Hindlimb muscle (tissue), 1 donor: ENCODE data around the gene RNGTT. TPM values are rescaled to one million over a fixed set of nuclear protein-coding genes. Genes with fewer than 3 reads are reported as not detected.

ENCODE experiments used
- polyA plus RNA-seq: library from polyadenylated mRNA; unstranded; fragments of 120-200 nt; gene quantifications from one replicate; pipeline ENCODE4 v1.2.1, GENCODE V29; 2013; ENCODE audit not compliant: insufficient read length

The RNGTT gene
- polyA plus RNA-seq, 1 donor: 10.5 TPM

Other genes with a start within 250 kb of the RNGTT start
- gene PNRC1, start 117.1 kb upstream of the RNGTT start, polyA plus RNA-seq: 102 TPM
- 3.1 TPM for gene SRSF12, start 154.5 kb upstream of the RNGTT start, polyA plus RNA-seq
- 45.4 TPM for gene PM20D2, start 182.4 kb upstream of the RNGTT start, polyA plus RNA-seq